IMR-90 (cell line): ENCODE data around the gene BEGAIN. TPM values are rescaled to one million over a fixed set of nuclear protein-coding genes. Genes with fewer than 3 reads are reported as not detected.

Source experiments
- ATAC-seq: fragments of 200-7000 bp; cut with Tn5 transposase; 2 replicates; pipeline ENCODE4 v1.9.1; 2020; ENCODE audit warnings: low read depth, mild to moderate bottlenecking, moderate library complexity
- BruUV-seq: library from RNA; stranded (reverse); fragments of 400-500 nt; replicated peaks from 2 replicates; lab custom pipeline; 2021; lab: Mats Ljungman, UMichigan
- CTCF ChIA-PET: fragments of 300-600 bp; formaldehyde crosslinking; extraction: SDS; loops from one replicate; lab custom pipeline; 2021; ENCODE audit warnings: antibody characterized with exemption; lab: Yijun Ruan, JAX
- POLR2A ChIA-PET: fragments of 300-600 bp; sonication (Branson Sonifier 250); formaldehyde crosslinking; loops from one replicate; lab custom pipeline; 2022; ENCODE audit warnings: antibody characterized with exemption; ENCODE audit not compliant: unreplicated experiment; lab: Charles Lee
- DNase-seq: peaks from one replicate; pipeline ENCODE4 v3.0.0; 2013
- H2AFZ ChIP-seq: replicated peaks from 2 replicates; pipeline ENCODE3; 2013; ENCODE audit warnings: low read length, mild to moderate bottlenecking; ENCODE audit not compliant: poor library complexity
- H2AK5ac ChIP-seq: 2 replicates; pipeline ENCODE4 v1.6.1; 2013; ENCODE audit warnings: low read depth, low read length, inconsistent platforms
- H2AK9ac ChIP-seq: replicated peaks from 2 replicates; pipeline ENCODE3; 2013; ENCODE audit warnings: mild to moderate bottlenecking, low read depth, low read length, moderate library complexity; ENCODE audit not compliant: poor library complexity
- H2BK120ac ChIP-seq: 2 replicates; pipeline ENCODE4 v1.6.1; 2013; ENCODE audit warnings: low read depth, low read length, inconsistent platforms
- H2BK15ac ChIP-seq: 3 replicates; pipeline ENCODE4 v1.6.1; 2013; ENCODE audit warnings: low read depth, low read length, inconsistent platforms
- H2BK20ac ChIP-seq: 2 replicates; pipeline ENCODE4 v1.6.1; 2013; ENCODE audit warnings: low read depth, mild to moderate bottlenecking, inconsistent platforms, low read length, moderate library complexity
- H2BK5ac ChIP-seq: 2 replicates; pipeline ENCODE4 v1.6.1; 2013; ENCODE audit warnings: mild to moderate bottlenecking, low read depth, low read length, inconsistent platforms; ENCODE audit not compliant: poor library complexity, severe bottlenecking
- H3K14ac ChIP-seq: replicated peaks from 2 replicates; pipeline ENCODE4 v1.6.1; 2013; ENCODE audit warnings: low read depth, low read length, inconsistent platforms
- H3K18ac ChIP-seq: 2 replicates; pipeline ENCODE4 v1.6.1; 2013; ENCODE audit warnings: low read depth, low read length, control low read depth
- H3K23ac ChIP-seq: 2 replicates; pipeline ENCODE4 v1.6.1; 2013; ENCODE audit warnings: low read depth, low read length, inconsistent platforms
- H3K27ac ChIP-seq: 2 replicates; pipeline ENCODE4 v1.5.1; 2013; ENCODE audit warnings: mild to moderate bottlenecking, control low read depth, low read length; ENCODE audit not compliant: insufficient read depth
- H3K27me3 ChIP-seq: 2 replicates; pipeline ENCODE4 v1.6.1; 2013; ENCODE audit warnings: low read length; ENCODE audit not compliant: control insufficient read depth, insufficient read depth
- H3K36me3 ChIP-seq: 2 replicates; pipeline ENCODE4 v1.6.1; 2013; ENCODE audit warnings: low read length, mixed read lengths; ENCODE audit not compliant: control insufficient read depth, insufficient read depth
- H3K4ac ChIP-seq: 2 replicates; pipeline ENCODE4 v1.6.1; 2013; ENCODE audit warnings: low read depth, low read length, inconsistent platforms
- H3K4me1 ChIP-seq: 2 replicates; pipeline ENCODE4 v1.6.1; 2013; ENCODE audit warnings: low read length, mixed read lengths; ENCODE audit not compliant: control insufficient read depth, insufficient read depth
- H3K4me2 ChIP-seq: 2 replicates; pipeline ENCODE4 v1.6.1; 2013; ENCODE audit warnings: low read depth, mild to moderate bottlenecking, control low read depth, low read length, moderate library complexity
- H3K4me3 ChIP-seq: 2 replicates; pipeline ENCODE4 v1.5.1; 2013; ENCODE audit warnings: low read depth, mild to moderate bottlenecking, control low read depth, low read length, moderate library complexity; ENCODE audit not compliant: insufficient read depth
- H3K56ac ChIP-seq: 2 replicates; pipeline ENCODE4 v1.6.1; 2013; ENCODE audit warnings: low read length, inconsistent platforms; ENCODE audit not compliant: insufficient read depth; ENCODE audit errors: extremely low read depth
- H3K79me1 ChIP-seq, 2 experiments: 2 replicates each; pipeline ENCODE4 v1.6.1; 2013; ENCODE audit warnings: low read length in 2 of 2, inconsistent platforms in 1 of 2, low read depth in 1 of 2
- H3K9ac ChIP-seq: 2 replicates; pipeline ENCODE4 v1.6.1; 2013; ENCODE audit warnings: low read depth, low read length, control low read depth
- H3K9me1 ChIP-seq: 2 replicates; pipeline ENCODE4 v1.6.1; 2013; ENCODE audit warnings: low read length, inconsistent platforms; ENCODE audit not compliant: insufficient read depth
- H3K9me3 ChIP-seq: 2 replicates; pipeline ENCODE4 v1.6.1; 2013; ENCODE audit warnings: low read length; ENCODE audit not compliant: control insufficient read depth, insufficient read depth
- H4K20me1 ChIP-seq: 2 replicates; pipeline ENCODE4 v1.6.1; 2013; ENCODE audit warnings: low read length, inconsistent platforms; ENCODE audit not compliant: insufficient read depth
- H4K5ac ChIP-seq: 2 replicates; pipeline ENCODE4 v1.6.1; 2013; ENCODE audit warnings: mild to moderate bottlenecking, low read depth, low read length, control low read depth
- H4K8ac ChIP-seq, 2 experiments: 2 replicates each; pipeline ENCODE4 v1.6.1; 2013; ENCODE audit warnings: low read depth in 2 of 2, low read length in 2 of 2, control low read depth in 1 of 2, inconsistent platforms in 1 of 2
- H4K91ac ChIP-seq: 2 replicates; pipeline ENCODE4 v1.6.1; 2013; ENCODE audit warnings: low read depth, low read length, inconsistent platforms; ENCODE audit not compliant: insufficient read depth
- BHLHE40 ChIP-seq: fragments of 150-350 bp; IDR thresholded peaks from 2 replicates; pipeline ENCODE4 v1.6.1; 2016; ENCODE audit warnings: mild to moderate bottlenecking, low read depth, low read length
- MAFK ChIP-seq: IDR thresholded peaks from 2 replicates; pipeline ENCODE4 v1.6.1; 2012; ENCODE audit warnings: low read depth, low read length, improper control_type of control experiment
- WGBS, 2 experiments: methylation state at CpG; one replicate each; pipeline versions ENCODE4 v1.1.5 to v1.1.7; 2013; ENCODE audit warnings: missing lambda C conversion rate in 2 of 2; ENCODE audit not compliant: insufficient read length in 1 of 2; ENCODE audit errors: extremely low coverage in 2 of 2; 5-methylcytosine and 5-hydroxymethylcytosine counted together
- dilution Hi-C: fragments of 300-500 bp; cut with HindIII; formaldehyde crosslinking; loops from one replicate; pipeline ENCODE4 v1.14.3; 2018; ENCODE audit warnings: low sequenced_read_pairs; ENCODE audit not compliant: unreplicated experiment
- in situ Hi-C: fragments of 300-500 bp; cut with MboI; formaldehyde crosslinking; loops from 3 replicates; pipeline ENCODE4 v1.14.3; 2019; ENCODE audit warnings: low sequenced_read_pairs, inconsistent platforms, mixed read lengths
- intact Hi-C: fragments of 100-400 bp; cut with micrococcal nuclease; formaldehyde crosslinking; loops from 2 replicates; pipeline ENCODE4 v1.10.0; 2022
- polyA plus RNA-seq, 3 experiments: library from polyadenylated mRNA; depleted of rRNA; stranded (reverse); fragments of >200 nt; gene quantifications; 2 replicates each; pipeline ENCODE4 v1.2.3, GENCODE V29; 2012; ENCODE audit warnings: low replicate concordance in 1 of 3
- total RNA-seq: library from RNA; depleted of rRNA; stranded (reverse); fragments of >200 nt; gene quantifications from 2 replicates; pipeline ENCODE4 v1.2.3, GENCODE V29; 2012
- TF ChIP-seq, protein P1 (sequence below): fragments of 150-350 bp; IDR thresholded peaks from 2 replicates; pipeline ENCODE4 v1.6.1; 2017; ENCODE audit warnings: mild to moderate bottlenecking, antibody characterized with exemption, low read length, low read depth

Gene BEGAIN
- total and polyA plus RNA-seq, 2 of the 4 experiments (the other 2 are of a cell fraction), result 0.18 to 0.99 TPM

DNA sequence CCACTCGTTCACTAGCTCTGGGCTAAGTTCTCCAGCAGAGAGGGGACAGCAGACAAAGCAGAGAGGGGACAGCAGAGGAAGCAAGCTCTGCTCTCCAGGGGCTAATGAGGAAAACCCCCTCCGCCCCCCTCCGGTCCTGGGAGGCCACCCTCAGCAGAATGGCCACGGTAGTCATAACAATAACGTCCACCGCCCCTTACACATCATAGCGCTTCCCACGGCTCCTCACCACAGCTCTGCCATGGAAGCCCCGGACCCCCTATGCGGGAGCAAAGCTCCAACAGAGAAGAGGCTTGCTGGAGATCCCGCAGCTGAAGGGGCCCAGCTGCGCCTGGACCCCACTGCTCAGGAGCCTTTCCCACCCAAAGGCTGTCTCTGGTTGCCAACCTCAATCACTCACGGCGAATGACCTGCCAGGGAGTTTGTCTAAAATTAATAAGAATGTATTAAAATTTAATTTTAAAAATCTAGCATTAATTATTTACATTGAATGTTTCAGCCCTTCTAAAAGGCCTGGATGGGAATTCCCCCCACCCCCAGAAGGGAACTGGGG is 17.4 kb downstream of the BEGAIN start:
- H3K9me1 ChIP-seq, result no peaks in the 10 kb centered on the region
- no peak overlapping the region for H4K91ac ChIP-seq
- no peaks in the 10 kb centered on the region for H3K79me1 ChIP-seq
- no peak overlapping the region for H2AK9ac ChIP-seq
- in situ Hi-C loops, result no loop called here
- H2BK120ac ChIP-seq, result no peak overlapping the region
- no peak overlapping the region for H2AK5ac ChIP-seq
- no peak overlapping the region for H3K18ac ChIP-seq
- no peak overlapping the region for H4K5ac ChIP-seq
- no peak overlapping the region for H3K56ac ChIP-seq
- no peak overlapping the region for H3K9ac ChIP-seq
- no peak overlapping the region for H3K4me3 ChIP-seq
- H3K4me1 ChIP-seq, result peaks cover 3% of the 10 kb centered on the region; the same call in 1 of the 2 replicates
- H3K4ac ChIP-seq, result no peak overlapping the region
- dilution Hi-C loops, result no loop called here
- H2BK15ac ChIP-seq, result no peak overlapping the region
- H3K14ac ChIP-seq, result no peak overlapping the region
- TF ChIP-seq BHLHE40, result no peak
- TF ChIP-seq, protein P1, sequence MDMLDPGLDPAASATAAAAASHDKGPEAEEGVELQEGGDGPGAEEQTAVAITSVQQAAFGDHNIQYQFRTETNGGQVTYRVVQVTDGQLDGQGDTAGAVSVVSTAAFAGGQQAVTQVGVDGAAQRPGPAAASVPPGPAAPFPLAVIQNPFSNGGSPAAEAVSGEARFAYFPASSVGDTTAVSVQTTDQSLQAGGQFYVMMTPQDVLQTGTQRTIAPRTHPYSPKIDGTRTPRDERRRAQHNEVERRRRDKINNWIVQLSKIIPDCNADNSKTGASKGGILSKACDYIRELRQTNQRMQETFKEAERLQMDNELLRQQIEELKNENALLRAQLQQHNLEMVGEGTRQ, result no peak
- TF ChIP-seq MAFK, result no peak
- no peak overlapping the region for H3K23ac ChIP-seq
- POLR2A ChIA-PET, result no interaction called here
- no peak overlapping the region for H4K8ac ChIP-seq
- intact Hi-C loops, result no loop called here
- H2BK20ac ChIP-seq, result no peak overlapping the region
- WGBS, 2 experiments, result 33% methylated on average over 1 of the region's 14 CpGs; no CpG with 5 or more reads in 1 of the 2 experiments
- no peaks in the 10 kb centered on the region for H4K20me1 ChIP-seq
- peaks cover 88% of the 10 kb centered on the region for H3K27me3 ChIP-seq
- H3K9me3 ChIP-seq, result no peaks in the 10 kb centered on the region
- CTCF ChIA-PET, result no interaction called here
- no TSS peak for BruUV-seq
- H2BK5ac ChIP-seq, result no peak overlapping the region
- H3K36me3 ChIP-seq, result no peaks in the 10 kb centered on the region
- DNase-seq, result no peak
- no peak overlapping the region for H3K4me2 ChIP-seq
- no peak overlapping the region for H3K27ac ChIP-seq
- H2AFZ ChIP-seq, result peak overlapping the region; percentile 19
- no peak for ATAC-seq
